C4-2B (cell line): ENCODE data around the gene AQR.

Experiments
- CTCF ChIP-seq: fragments of 450-650 bp; conservative IDR thresholded peaks from 2 replicates; pipeline ENCODE4 v1.5.1; 2017; ENCODE audit warnings: mild to moderate bottlenecking
- ZFX ChIP-seq: fragments of 450-650 bp; IDR thresholded peaks from 2 replicates; pipeline ENCODE4 v1.6.1; 2017

DNA sequence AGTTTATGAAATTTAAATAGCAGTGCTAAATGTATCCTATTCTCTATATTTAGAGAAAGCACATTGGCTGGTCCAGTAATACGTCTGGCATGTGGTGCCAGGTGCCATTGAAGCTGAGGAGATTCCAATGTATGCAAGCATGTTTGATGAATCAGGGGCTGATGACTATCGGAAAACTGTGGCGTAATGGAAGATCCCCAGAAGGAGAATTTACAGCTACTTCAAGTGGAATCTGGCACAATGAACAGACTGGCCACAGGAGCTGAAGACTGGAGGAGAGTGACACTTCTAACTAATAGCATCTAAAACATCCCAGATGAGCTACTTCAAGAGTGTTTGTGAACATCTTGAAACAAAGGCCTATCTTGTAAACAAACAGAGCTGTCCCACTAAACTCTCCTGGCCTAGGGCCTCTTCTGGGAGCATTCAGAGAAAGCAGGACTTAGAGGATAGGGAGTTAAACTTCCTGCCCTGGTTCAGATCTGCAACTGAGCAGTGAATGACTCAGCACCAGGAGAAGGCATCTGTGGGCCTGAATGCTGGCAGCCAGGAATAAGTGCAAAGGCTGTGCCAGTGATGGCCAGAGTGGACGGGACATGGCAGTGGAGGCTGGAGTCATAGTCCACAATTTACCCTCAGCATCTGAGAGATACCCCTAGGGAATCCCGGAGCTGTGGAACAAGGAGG lies 159.0 kb downstream of the AQR start:
- TF ChIP-seq CTCF, result no peak
- TF ChIP-seq ZFX, result no peak
